Mucosa of rectum (tissue), 2 donors: ENCODE measurements around the gene POU3F3.

Experiments
- H3K27ac ChIP-seq, 2 donors: one replicate each; pipeline ENCODE4 v1.7.0; 2013; ENCODE audit warnings: inconsistent platforms in 2 of 2, low read depth in 2 of 2, low read length in 2 of 2
- H3K27me3 ChIP-seq, 2 donors: one replicate each; pipeline ENCODE4 v1.7.0; 2013; ENCODE audit warnings: low read length in 2 of 2; ENCODE audit not compliant: control insufficient read depth in 2 of 2, insufficient read depth in 2 of 2
- H3K36me3 ChIP-seq, 2 donors: one replicate each; pipeline ENCODE4 v1.7.0; 2013; ENCODE audit warnings: low read length in 2 of 2; ENCODE audit not compliant: control insufficient read depth in 2 of 2, insufficient read depth in 2 of 2
- H3K4me1 ChIP-seq, 2 donors: one replicate each; pipeline ENCODE4 v1.7.0; 2013; ENCODE audit warnings: low read length in 2 of 2, mild to moderate bottlenecking in 1 of 2; ENCODE audit not compliant: control insufficient read depth in 2 of 2, insufficient read depth in 2 of 2
- H3K4me3 ChIP-seq, 2 donors: one replicate each; pipeline ENCODE4 v1.7.0; 2013; ENCODE audit warnings: low read length in 2 of 2
- H3K9ac ChIP-seq, 2 donors: one replicate each; pipeline ENCODE4 v1.7.0; 2013; ENCODE audit warnings: low read length in 2 of 2, low read depth in 1 of 2, mild to moderate bottlenecking in 1 of 2
- H3K9me3 ChIP-seq, 2 donors: one replicate each; pipeline ENCODE4 v1.7.0; 2013; ENCODE audit warnings: low read length in 2 of 2; ENCODE audit not compliant: control insufficient read depth in 2 of 2
- donor health status: healthy.
- donor health status: Normal muscosa, but diverticular disease.

POU3F3 gene

DNA sequence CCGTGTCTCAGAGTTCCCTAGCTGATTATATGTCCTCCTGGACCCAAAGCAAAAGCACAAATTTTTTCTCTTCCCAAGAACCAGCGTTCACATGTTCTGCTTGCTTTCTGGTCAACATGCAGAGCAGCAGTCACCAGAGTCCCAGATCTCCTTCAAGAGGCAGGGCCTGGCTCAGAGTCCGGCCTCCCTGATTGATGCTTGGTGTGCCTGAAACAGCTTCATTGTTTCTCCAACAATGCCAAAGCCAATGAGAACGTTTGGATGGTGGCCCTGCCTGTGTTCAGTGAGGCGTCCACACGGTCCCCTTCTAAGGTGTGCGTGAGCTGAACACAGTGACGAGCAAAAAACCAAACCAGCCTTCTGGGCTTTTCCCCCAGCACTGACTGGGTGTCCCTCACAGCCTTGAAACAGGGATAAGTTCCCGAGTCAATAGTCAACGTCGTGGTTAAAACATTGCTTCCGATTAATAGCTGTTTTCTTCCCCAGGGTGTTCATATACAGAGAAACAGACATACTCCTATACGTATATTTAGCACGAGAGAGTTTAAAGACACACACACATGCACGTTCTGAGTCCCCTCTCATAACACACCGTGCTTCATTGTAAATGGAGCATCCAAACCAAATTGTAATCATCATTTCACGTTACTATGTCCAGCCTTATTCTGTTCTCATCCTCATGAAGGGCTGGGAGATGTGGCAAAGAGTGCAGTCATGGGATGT lies 19.3 kb upstream of the POU3F3 start:
- H3K36me3 ChIP-seq = no peaks in the 10 kb centered on the region
- H3K4me3 ChIP-seq = no peak overlapping the region
- H3K9me3 ChIP-seq = no peaks in the 10 kb centered on the region
- H3K4me1 ChIP-seq = no peaks in the 10 kb centered on the region
- peaks cover 2 to 5% of the 10 kb centered on the region in 2 donors for H3K27me3 ChIP-seq
- H3K9ac ChIP-seq = no peak overlapping the region
- no peak overlapping the region for H3K27ac ChIP-seq

GRCh38 chr2:104836265-104836664 lies 17.6 kb upstream of the POU3F3 start:
- Histone ChIP-seq H3K27ac (no peak overlapping the region), H3K27me3 (peaks cover 2 to 5% of the 10 kb centered on the region in 2 donors), H3K9me3 (no peaks in the 10 kb centered on the region), H3K4me1 (no peaks in the 10 kb centered on the region), H3K9ac (no peak overlapping the region), H3K4me3 (no peak overlapping the region), H3K36me3 (no peaks in the 10 kb centered on the region)

GRCh38 chr2:104836841-104837240 lies 17.1 kb upstream of the POU3F3 start:
- Histone ChIP-seq H3K27ac (no peak overlapping the region), H3K4me3 (no peak overlapping the region), H3K4me1 (no peaks in the 10 kb centered on the region), H3K36me3 (no peaks in the 10 kb centered on the region), H3K9ac (no peak overlapping the region), H3K27me3 (peaks cover 3 to 9% of the 10 kb centered on the region in 2 donors), H3K9me3 (no peaks in the 10 kb centered on the region)

DNA sequence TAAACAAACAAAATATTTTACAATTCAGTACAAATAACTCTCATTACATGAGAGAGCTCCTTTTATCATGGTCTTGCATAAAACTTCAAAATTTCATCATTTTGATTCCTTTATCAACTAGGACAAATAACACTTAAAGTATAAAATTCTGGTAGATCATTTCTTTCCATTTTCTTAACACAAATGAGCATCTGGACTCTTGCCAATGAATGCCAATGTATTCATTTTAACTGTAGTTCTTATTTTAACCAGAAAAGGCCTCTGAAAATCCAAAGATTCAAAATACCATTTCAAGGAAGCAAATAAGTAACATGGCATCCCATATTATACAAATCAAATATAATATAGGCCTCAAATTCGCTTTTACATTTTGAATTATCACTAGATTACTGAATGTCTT lies 13.8 kb upstream of the POU3F3 start:
- H3K9me3 ChIP-seq = no peaks in the 10 kb centered on the region
- H3K4me1 ChIP-seq = no peaks in the 10 kb centered on the region
- H3K27me3 ChIP-seq = peaks cover 22 to 34% of the 10 kb centered on the region in 2 donors
- H3K36me3 ChIP-seq = no peaks in the 10 kb centered on the region
- no peak overlapping the region for H3K9ac ChIP-seq
- H3K27ac ChIP-seq = no peak overlapping the region
- no peak overlapping the region for H3K4me3 ChIP-seq

DNA sequence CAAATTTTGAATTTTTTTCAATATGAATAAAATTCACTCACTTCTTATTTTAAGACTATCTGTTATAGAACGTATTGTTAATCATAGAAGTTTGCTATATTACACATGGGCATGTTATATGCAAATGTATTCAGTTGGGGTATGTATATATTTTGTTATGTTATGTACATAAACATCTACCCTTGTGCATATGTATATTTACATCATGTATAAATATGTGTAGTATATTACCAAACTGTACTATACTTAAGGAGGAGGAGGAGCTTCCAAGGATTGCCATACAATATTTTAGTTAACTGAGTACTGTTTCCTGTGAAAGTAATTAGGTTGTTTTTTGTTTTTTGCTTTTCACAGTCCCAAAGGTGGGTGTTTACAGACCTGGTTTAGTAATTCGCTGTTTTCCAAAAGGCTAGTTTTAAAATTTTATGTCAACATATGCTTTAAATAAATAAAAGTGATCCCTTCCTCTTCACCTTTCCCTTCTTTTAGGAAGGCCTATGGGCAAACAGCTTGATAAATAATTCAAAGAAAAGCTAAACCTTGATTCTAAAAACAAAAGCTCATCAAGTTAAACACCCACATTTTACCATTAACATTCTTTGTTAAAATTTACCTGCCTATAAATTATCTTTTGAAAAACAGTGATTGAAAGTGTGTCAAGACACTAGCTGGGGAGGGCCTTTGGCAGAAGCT lies 12.9 kb upstream of the POU3F3 start:
- H3K27ac ChIP-seq = no peak overlapping the region
- H3K9ac ChIP-seq = no peak overlapping the region
- H3K9me3 ChIP-seq = no peaks in the 10 kb centered on the region
- H3K4me3 ChIP-seq = no peak overlapping the region
- no peaks in the 10 kb centered on the region for H3K4me1 ChIP-seq
- peaks cover 31 to 43% of the 10 kb centered on the region in 2 donors for H3K27me3 ChIP-seq
- H3K36me3 ChIP-seq = no peaks in the 10 kb centered on the region

GRCh38 chr2:104841744-104842143 lies 12.2 kb upstream of the POU3F3 start:
- no peak overlapping the region for H3K4me3 ChIP-seq
- no peak overlapping the region for H3K9ac ChIP-seq
- H3K27ac ChIP-seq = no peak overlapping the region
- H3K9me3 ChIP-seq = no peaks in the 10 kb centered on the region
- no peaks in the 10 kb centered on the region for H3K4me1 ChIP-seq
- H3K27me3 ChIP-seq = peaks cover 38 to 49% of the 10 kb centered on the region in 2 donors
- no peaks in the 10 kb centered on the region for H3K36me3 ChIP-seq

GRCh38 chr2:104844807-104845551 lies 8.9 kb upstream of the POU3F3 start:
- peaks cover 58 to 71% of the 10 kb centered on the region in 2 donors for H3K27me3 ChIP-seq
- H3K9ac ChIP-seq = no peak overlapping the region
- no peaks in the 10 kb centered on the region for H3K9me3 ChIP-seq
- H3K27ac ChIP-seq = no peak overlapping the region
- no peaks in the 10 kb centered on the region for H3K36me3 ChIP-seq
- H3K4me3 ChIP-seq = no peak overlapping the region
- H3K4me1 ChIP-seq = no peaks in the 10 kb centered on the region

DNA sequence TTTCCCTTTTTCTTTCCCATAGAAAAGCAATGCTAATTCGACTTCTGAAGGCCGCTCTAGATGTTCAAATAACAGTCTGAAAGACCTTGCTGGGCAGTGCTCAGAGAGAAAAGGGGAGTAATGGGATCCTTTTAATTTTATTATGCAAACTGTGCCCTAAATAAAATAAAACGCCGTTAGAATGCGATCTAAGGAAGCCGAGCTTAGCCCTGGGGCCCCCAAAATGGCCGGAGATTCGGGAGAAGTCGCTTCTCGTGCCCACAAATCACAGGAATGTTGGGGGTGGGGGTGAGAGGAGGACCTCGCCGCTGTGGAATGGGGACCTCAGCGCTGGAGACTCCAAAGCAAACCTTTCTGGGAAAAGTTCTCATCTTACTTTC lies 8.4 kb upstream of the POU3F3 start:
- Histone ChIP-seq H3K36me3 (no peaks in the 10 kb centered on the region), H3K9ac (no peak overlapping the region), H3K9me3 (no peaks in the 10 kb centered on the region), H3K4me1 (no peaks in the 10 kb centered on the region), H3K27ac (no peak overlapping the region), H3K4me3 (no peak overlapping the region), H3K27me3 (peaks cover 63 to 77% of the 10 kb centered on the region in 2 donors)

- H3K27me3 ChIP-seq = peaks cover 70 to 83% of the 10 kb centered on the region in 2 donors
- H3K9ac ChIP-seq = no peak overlapping the region
- no peak overlapping the region for H3K4me3 ChIP-seq
- H3K27ac ChIP-seq = no peak overlapping the region
- H3K4me1 ChIP-seq = no peaks in the 10 kb centered on the region
- H3K36me3 ChIP-seq = no peaks in the 10 kb centered on the region
- no peaks in the 10 kb centered on the region for H3K9me3 ChIP-seq
These were observed 7.7 kb upstream of the POU3F3 start for GRCh38 chr2:104845946-104846785.
